Measurements from ENCODE around the gene EML4.

- TF ChIP-seq POLR2A (IDR thresholded peaks at IDR 0.05) (no peak), CTCF (IDR thresholded peaks at IDR 0.05) (no peak)
Observed at GRCh38 chr2:42329736-42330135, 160.6 kb downstream of the EML4 start.
